K562 treated with DMSO at 1 percent for 12 hours (cell line): ENCODE results near the gene BRD2. TPM values are rescaled to one million over a fixed set of nuclear protein-coding genes. Genes with fewer than 3 reads are reported as not detected.

Experiments
- total RNA-seq: library from RNA; unstranded; fragments of 300-600 nt; gene quantifications from 2 replicates; pipeline ENCODE4 v1.2.3, GENCODE V29; 2022; ENCODE audit not compliant: insufficient read depth

Gene BRD2
- total RNA-seq = 98.6 and 283 TPM in 2 replicates

DNA sequence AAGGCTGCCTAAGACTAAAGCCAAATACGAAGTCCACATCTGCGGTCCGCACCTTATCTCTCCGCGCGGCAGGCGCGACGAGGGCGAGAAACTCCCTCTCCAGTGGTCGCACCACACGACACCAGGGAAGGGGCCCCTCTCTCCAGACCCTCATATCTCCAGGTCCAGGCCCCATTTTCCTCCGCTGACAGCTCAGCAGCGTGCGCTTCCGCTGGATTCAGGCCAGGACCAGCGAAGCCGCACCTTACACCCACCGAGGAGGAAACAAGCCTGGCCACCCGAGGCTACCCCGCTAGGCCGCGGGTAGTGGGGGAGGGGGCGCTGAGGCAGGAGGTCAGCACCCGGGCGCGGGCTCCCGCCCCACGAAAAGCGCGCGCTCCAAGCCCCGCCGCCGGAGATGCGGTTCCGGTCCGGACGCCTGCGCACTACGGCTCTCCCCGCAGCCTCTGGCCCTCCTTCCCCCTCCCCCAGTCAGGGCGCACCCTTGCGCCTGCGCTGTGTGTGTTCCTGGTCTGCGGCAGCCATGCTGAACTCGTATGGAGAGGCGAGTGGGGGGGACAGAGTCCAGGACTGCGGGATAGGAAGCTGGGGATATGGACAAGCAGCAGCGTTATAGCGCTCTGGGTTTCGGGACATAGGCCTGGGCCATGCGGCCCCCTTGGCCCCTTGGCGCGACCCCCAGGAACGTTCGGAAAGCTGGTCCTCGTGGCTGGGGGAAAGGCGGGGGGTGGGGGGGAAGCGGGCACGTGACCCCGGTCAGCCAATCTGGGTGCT is at the start of gene BRD2:
TSS of gene BRD2 (plus strand) at position 502 of the 774 bp plus-strand sequence. CDS start 4,305 bp downstream, outside the sequence.

GRCh38 chr6:32940656-32941213 is 27.7 kb upstream of the BRD2 start, which contains the start of gene HLA-DMB:
TSS of gene HLA-DMB (minus strand) at chr6:32941028. CDS start at chr6:32940807, 221 bp downstream.

DNA sequence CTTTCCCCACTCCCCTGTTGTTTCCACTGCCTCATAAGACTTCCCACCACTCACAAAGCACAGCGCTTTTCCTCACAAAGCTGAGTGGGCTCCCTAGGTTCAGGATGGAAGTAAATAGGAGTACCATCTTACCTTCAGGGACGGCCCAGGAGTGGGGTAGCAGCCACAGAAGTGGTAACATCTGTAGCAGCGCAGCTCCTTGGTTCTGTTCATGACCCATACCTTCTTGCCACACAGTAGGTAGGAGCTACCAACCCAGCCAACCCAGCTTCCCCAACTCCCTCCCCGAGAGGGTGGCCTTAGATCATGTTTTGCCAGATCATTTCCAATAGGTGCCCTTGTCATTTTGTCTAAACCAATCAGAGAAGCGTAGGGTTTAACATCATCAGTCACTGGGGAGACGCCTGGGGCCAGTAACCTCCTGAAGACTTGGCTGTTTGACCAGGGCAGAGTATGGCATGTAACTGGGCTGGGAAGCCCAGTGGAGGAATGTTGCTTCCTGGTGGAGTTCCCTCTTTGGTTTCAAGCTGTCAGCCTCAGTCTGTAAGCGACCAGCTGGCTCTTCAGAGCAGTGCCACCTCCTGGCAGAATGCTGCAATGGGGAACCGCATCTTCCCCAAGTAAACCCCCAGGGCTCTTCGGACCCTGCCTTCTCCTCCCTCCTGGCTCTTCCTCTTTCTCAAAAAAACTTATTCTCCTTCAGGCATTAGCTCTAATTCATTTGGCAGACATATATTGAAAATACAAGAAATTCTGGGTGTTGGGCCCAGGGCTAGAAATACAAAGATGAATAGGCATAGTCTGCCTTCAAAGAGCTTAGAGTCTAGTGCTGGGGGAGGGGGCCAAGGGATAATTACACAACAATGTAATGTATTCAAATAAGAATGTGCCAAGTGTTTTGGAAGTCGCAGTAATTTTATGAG is 15.3 kb upstream of the BRD2 start, which contains the start of gene HLA-DMA:
TSS of gene HLA-DMA (minus strand) at position 281 of the 923 bp plus-strand sequence. CDS start at position 220, 61 bp downstream.

DNA sequence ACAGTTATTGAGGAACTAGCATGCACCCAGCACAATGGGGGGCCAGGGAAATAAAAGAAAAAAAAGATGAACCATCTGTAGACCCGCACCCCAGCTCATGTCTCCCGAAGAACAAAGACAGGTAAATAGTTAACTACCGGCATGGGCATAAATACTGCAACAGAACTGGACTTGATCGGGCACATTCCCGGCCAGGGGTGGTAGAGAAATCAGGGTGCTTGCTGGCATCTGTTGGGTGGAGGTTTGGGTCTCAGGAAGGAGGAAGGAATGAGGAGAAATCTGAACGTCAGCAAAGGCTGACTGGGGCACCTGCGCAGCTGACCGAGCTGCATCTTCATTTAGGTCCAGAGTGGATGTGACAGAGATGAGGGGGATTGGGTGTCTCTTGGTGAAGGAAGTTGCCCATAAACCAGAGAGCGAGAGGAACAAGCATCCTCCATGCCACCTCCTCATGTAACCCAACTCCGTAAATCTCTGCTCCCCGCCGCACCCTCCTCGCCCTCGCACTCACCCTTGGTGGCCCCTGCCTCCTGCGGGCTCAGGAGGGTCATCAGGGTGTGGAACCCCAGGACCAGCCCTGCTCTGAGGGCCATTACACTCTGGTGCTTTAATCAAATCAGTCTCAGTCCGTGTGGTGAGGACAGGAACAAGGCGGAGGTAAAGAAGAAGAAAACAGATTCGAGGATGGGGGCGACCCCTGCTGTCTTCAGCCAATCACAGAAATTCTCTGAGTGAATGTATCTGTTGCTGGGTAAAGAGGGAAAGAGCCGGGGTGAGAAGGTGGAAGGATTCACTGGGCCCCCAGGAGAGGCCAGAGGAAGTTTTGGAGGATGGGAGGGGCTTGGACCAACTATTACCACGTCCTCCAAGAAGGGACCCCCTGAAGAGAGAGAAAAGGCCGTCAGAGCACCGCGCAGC is 40.8 kb downstream of the BRD2 start, which contains the start of gene HLA-DOA:
TSS of gene HLA-DOA (minus strand) at position 648 of the 918 bp plus-strand sequence.

Other genes with a start within 250 kb of the BRD2 start
- not detected in 2 replicates for gene HLA-DQA2, start 227.2 kb upstream of the BRD2 start, total RNA-seq
- gene HLA-DQB2, start 205.1 kb upstream of the BRD2 start, total RNA-seq = not detected in 2 replicates
- gene HLA-DOB, start 151.6 kb upstream of the BRD2 start, total RNA-seq = 0.86 and 2.0 TPM in 2 replicates
- gene TAP2, start 129.9 kb upstream of the BRD2 start, total RNA-seq = 23.1 and 30.2 TPM in 2 replicates
- gene PSMB8, start 124.5 kb upstream of the BRD2 start, total RNA-seq = 20.9 and 27.9 TPM in 2 replicates
- 16.2 and 24.6 TPM in 2 replicates for gene TAP1, start 114.9 kb upstream of the BRD2 start, total RNA-seq
- gene PSMB9, start 114.4 kb upstream of the BRD2 start, total RNA-seq = 46.8 and 54.1 TPM in 2 replicates
- gene HLA-DMB, start 27.6 kb upstream of the BRD2 start, total RNA-seq = not detected in 2 replicates
- not detected in 2 replicates for gene HLA-DMA, start 15.5 kb upstream of the BRD2 start, total RNA-seq
- not detected in 2 replicates for gene HLA-DOA, start 41.0 kb downstream of the BRD2 start, total RNA-seq
- gene HLA-DPA1, start 105.1 kb downstream of the BRD2 start, total RNA-seq = not detected in 2 replicates
- gene HLA-DPB1, start 107.4 kb downstream of the BRD2 start, total RNA-seq = not detected in 2 replicates
- 0.58 and 0.83 TPM in 2 replicates for gene COL11A2, start 223.9 kb downstream of the BRD2 start, total RNA-seq
- gene RXRB, start 232.1 kb downstream of the BRD2 start, total RNA-seq = 28.9 and 37.5 TPM in 2 replicates
- gene SLC39A7, start 232.3 kb downstream of the BRD2 start, total RNA-seq = 115 and 152 TPM in 2 replicates
- gene HSD17B8, start 236.1 kb downstream of the BRD2 start, total RNA-seq = 16.8 TPM in 2 replicates
- gene RING1, start 239.9 kb downstream of the BRD2 start, total RNA-seq = 49.0 and 55.3 TPM in 2 replicates